ENCODE results near the gene TRAK1. TPM values are rescaled to one million over a fixed set of nuclear protein-coding genes. Genes with fewer than 3 reads are reported as not detected.

The TRAK1 gene
- total RNA-seq, 2 experiments from 2014 or later: 18.3 to 19.1 TPM

DNA sequence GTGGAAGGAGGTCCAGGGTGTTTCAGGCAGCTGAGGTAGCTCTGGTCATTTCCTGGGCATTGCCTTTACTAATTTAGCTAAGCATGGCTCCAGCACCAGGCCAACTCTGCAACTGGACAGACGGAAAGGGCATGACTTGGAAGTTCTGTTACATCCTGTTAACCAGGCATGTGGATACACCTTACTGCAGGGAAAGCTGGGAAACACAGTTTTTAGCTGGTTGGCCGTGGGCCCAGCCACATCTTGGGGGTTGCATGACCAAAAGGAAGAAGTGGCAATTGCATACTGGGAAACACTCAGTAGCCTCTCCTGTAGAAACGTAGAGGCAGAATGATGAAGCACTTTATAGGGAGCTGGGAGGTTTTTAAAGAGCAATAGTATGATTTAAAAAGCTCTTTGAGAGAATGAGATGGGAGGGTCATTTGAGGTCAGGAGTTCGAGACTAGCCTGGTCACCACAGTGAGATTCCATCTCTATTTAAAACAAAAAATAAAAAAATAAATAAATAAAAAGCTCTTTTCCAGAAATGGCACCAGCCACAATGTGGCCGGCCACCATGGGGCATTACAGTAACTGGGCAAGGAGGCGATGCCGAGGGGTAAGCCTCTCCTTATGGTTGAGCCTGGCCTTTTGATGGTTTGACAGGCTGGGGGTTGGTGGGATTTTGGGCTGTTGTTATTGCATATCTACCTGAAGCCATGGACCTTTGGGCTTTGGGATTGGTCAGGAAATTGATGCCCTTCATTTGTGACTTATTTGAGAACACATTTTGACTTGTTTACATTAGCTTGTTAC is 28.6 kb downstream of the TRAK1 start:
- no peak overlapping the region for H3K4me3 Mint-ChIP-seq
- peaks cover 22% of the 10 kb centered on the region for H3K4me1 Mint-ChIP-seq (ENCODE audit: low read depth)
- H3K36me3 Mint-ChIP-seq (ENCODE audit: low read depth): peaks cover 4% of the 10 kb centered on the region
- no peaks in the 10 kb centered on the region for H3K9me3 Mint-ChIP-seq
- CTCF ChIA-PET: interaction anchor here (0.6 to 4.7 kb wide), 5 partner anchors 9 to 108 kb away, joined by 3 to 56 read pairs (median 5); no protein-coding TSS in a partner anchor
- H3K27me3 Mint-ChIP-seq (ENCODE audit: low read depth): no peaks in the 10 kb centered on the region
- DNase-seq: no peak
- H3K27ac Mint-ChIP-seq: no peak overlapping the region
- intact Hi-C loops (cut with micrococcal nuclease): no loop called here

DNA sequence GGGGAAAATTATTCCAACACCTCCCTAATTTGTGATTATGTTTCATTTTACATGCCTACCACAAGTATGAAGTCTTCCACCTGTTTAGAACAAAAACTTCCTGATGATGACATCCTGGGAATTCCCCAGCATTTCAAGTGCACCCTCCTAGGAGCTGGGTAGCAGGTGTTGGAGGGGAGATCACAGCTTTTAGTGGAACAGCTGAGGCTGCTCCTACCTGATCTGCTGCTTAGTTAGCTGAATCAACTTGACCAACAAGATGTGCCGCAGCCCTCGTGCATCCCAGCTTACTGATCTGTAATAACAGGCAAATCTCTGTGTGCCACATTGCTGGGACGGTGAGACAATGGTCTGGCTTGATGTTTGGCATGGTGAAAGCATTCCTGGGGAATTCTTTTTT is 29.7 kb downstream of the TRAK1 start:
- peaks cover 10% of the 10 kb centered on the region for H3K36me3 Mint-ChIP-seq (ENCODE audit: low read depth)
- H3K27me3 Mint-ChIP-seq (ENCODE audit: low read depth): no peaks in the 10 kb centered on the region
- H3K4me1 Mint-ChIP-seq (ENCODE audit: low read depth): peaks cover 22% of the 10 kb centered on the region
- intact Hi-C loops (cut with micrococcal nuclease): no loop called here
- no peak overlapping the region for H3K4me3 Mint-ChIP-seq
- DNase-seq: no peak
- no peaks in the 10 kb centered on the region for H3K9me3 Mint-ChIP-seq
- peak overlapping the region; percentile 14 for H3K27ac Mint-ChIP-seq
- CTCF ChIA-PET: interaction anchor here (4.7 kb wide), 1 partner anchor 70 kb away, joined by 56 read pairs; no protein-coding TSS in a partner anchor

DNA sequence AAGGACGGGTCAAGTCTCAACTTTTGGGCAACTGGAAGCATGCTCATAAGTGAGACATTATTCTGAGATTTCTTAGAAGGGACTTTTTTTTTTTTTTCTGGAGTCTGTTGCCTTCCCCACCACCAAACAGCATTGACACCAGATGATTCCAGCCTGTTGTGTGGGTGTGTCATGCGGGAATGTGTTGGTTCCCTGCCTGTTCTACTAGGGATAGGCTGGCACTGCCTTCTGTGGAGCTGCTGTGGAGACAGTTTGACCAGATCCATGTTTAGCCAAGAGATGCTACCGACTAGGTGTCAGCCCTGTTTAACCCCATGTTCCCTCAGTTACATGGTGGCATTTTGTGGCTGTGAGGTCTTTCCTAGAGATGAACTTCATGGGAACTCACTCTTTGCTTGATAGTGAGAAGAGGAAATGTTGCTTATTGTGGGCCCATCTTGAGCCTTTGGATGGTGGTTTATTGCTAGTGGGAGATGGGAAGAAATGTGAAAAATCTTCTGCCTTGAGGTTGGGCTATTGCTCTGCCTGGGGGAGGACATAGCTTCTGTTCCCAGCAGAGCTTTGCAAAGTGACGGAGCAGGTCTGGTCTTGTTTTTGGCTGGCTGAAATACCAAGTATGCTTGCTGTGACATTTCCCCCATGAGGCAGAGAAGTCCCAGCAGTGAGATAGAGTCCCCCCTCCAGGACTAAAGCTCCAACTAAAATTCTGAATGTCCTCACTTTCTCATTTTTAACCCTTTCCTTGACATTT is 31.3 kb downstream of the TRAK1 start:
- intact Hi-C loops (cut with micrococcal nuclease): no loop called here
- no peak for DNase-seq
- Mint-ChIP-seq H3K4me3 (no peak overlapping the region), H3K27ac (no peak overlapping the region), H3K9me3 (no peaks in the 10 kb centered on the region), H3K36me3 (ENCODE audit: low read depth) (peaks cover 13% of the 10 kb centered on the region), H3K4me1 (ENCODE audit: low read depth) (peaks cover 22% of the 10 kb centered on the region), H3K27me3 (ENCODE audit: low read depth) (no peaks in the 10 kb centered on the region)
- CTCF ChIA-PET: no interaction called here

- CTCF ChIA-PET: no interaction called here
- intact Hi-C loops (cut with micrococcal nuclease): no loop called here
- Mint-ChIP-seq H3K36me3 (ENCODE audit: low read depth) (peaks cover 13% of the 10 kb centered on the region), H3K9me3 (no peaks in the 10 kb centered on the region), H3K27me3 (ENCODE audit: low read depth) (no peaks in the 10 kb centered on the region), H3K4me3 (no peak overlapping the region), H3K4me1 (ENCODE audit: low read depth) (peaks cover 22% of the 10 kb centered on the region), H3K27ac (no peak overlapping the region)
- no peak for DNase-seq
Measured at GRCh38 chr3:42123012-42123581, 31.9 kb downstream of the TRAK1 start.

DNA sequence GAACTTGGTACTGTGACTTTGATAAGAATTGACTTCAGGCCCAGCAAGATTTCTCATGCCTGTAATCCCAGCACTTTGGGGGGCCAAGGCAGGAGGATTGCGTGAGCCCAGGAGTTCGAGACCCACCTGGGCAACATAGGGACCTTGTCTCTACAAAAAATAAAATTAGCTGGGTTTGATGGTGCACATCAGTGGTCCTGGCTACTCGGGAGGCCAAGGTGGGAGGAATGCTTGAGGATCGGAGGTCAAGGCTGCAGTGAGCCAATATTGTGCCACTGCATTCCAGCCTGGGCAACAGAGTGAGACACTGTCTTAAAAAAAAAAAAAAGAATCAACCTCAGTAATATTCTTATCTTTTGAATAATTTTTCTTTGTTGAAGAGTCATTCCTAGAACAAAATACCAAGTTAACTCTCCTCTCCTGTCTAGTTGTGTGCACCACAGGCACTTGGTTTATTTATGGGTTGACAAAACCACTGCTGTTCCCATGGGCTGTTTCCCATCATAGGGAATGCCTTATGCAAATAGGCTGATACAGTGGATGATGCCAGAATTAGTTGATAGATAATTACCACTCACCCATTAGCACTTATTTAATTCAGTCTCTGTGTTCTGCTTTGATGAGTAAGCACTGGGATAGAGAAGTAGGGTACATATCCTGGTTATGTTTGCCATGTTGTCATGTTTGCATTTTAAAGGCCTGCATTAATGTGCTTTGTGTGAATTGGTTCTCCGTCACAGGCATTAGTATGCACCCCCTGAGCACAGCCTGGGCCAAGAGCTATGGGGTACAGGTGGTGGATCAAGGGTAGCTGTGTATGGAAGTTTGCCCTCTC is 32.9 kb downstream of the TRAK1 start:
- intact Hi-C loops (cut with micrococcal nuclease): no loop called here
- Mint-ChIP-seq H3K9me3 (no peaks in the 10 kb centered on the region), H3K36me3 (ENCODE audit: low read depth) (peaks cover 13% of the 10 kb centered on the region), H3K27me3 (ENCODE audit: low read depth) (no peaks in the 10 kb centered on the region), H3K4me3 (no peak overlapping the region), H3K27ac (no peak overlapping the region), H3K4me1 (ENCODE audit: low read depth) (peaks cover 17% of the 10 kb centered on the region)
- DNase-seq: no peak
- CTCF ChIA-PET: interaction anchor here (0.9 to 1.1 kb wide), 2 partner anchors 56 to 67 kb away, joined by 3 to 5 read pairs; no protein-coding TSS in a partner anchor

GRCh38 chr3:42127226-42127625 is 36.1 kb downstream of the TRAK1 start:
- Mint-ChIP-seq H3K27me3 (ENCODE audit: low read depth) (no peaks in the 10 kb centered on the region), H3K4me3 (no peak overlapping the region), H3K9me3 (no peaks in the 10 kb centered on the region), H3K36me3 (ENCODE audit: low read depth) (peaks cover 16% of the 10 kb centered on the region), H3K4me1 (ENCODE audit: low read depth) (peaks cover 10% of the 10 kb centered on the region), H3K27ac (no peak overlapping the region)
- intact Hi-C loops (cut with micrococcal nuclease): no loop called here
- DNase-seq: no peak
- CTCF ChIA-PET: no interaction called here

GRCh38 chr3:42128526-42128925 is 37.4 kb downstream of the TRAK1 start:
- Mint-ChIP-seq H3K4me1 (ENCODE audit: low read depth) (peaks cover 3% of the 10 kb centered on the region), H3K27ac (no peak overlapping the region), H3K36me3 (ENCODE audit: low read depth) (peaks cover 16% of the 10 kb centered on the region), H3K4me3 (no peak overlapping the region), H3K9me3 (no peaks in the 10 kb centered on the region), H3K27me3 (ENCODE audit: low read depth) (no peaks in the 10 kb centered on the region)
- CTCF ChIA-PET: no interaction called here
- no peak for DNase-seq
- intact Hi-C loops (cut with micrococcal nuclease): no loop called here

DNA sequence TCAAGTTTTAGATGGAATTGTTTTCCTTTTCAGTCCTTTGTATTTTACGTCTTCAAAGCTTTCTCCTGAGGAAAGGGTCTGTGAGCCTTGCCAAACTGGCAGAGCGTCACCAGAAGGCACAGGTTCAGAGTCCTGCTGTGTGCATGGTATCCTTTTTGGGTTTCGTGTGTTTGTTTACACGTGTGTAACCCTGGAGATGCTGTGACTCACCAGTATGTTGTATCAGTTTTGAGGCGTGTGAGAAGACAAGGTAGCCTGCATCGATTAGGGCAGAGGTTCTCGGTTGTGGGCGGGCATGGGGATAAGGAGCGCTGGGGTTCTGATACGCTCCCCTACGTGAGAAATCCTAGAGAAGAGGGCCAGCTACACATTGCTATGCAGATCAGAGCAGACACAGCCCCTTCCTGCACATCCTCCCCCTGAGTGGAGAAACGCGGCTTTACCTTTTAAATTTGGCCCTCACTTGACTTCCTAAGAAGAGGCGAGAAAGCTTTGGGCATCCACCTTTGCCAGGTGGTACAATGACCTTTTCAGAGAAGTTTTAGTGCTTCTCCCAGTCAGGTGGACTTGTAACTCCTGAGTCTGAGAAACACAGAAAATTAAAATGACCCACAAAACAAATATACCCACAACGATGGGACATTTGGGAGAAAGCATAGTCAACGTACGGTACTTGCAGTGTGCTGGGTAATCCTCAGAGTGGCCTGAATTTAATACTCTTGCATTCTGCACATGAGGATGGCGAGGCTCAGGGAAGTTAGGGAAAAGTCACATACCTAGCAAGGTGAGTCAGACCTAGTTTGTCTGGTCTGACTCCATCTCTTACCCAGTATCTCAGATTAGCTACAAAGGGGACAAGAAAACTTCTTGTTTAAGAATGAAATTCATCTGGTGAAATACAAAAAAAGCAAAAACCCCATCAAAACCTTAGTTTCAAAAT is 38.1 kb downstream of the TRAK1 start:
- DNase-seq: no peak
- no peaks in the 10 kb centered on the region for H3K9me3 Mint-ChIP-seq
- H3K27ac Mint-ChIP-seq: no peak overlapping the region
- H3K4me3 Mint-ChIP-seq: no peak overlapping the region
- no peaks in the 10 kb centered on the region for H3K27me3 Mint-ChIP-seq (ENCODE audit: low read depth)
- CTCF ChIA-PET: no interaction called here
- intact Hi-C loops (cut with micrococcal nuclease): no loop called here
- H3K4me1 Mint-ChIP-seq (ENCODE audit: low read depth): peaks cover 3% of the 10 kb centered on the region
- H3K36me3 Mint-ChIP-seq (ENCODE audit: low read depth): peaks cover 16% of the 10 kb centered on the region

- intact Hi-C loops (cut with micrococcal nuclease): no loop called here
- H3K4me3 Mint-ChIP-seq: no peak overlapping the region
- H3K36me3 Mint-ChIP-seq (ENCODE audit: low read depth): peaks cover 11% of the 10 kb centered on the region
- H3K27ac Mint-ChIP-seq: no peak overlapping the region
- CTCF ChIA-PET: no interaction called here
- no peaks in the 10 kb centered on the region for H3K27me3 Mint-ChIP-seq (ENCODE audit: low read depth)
- H3K4me1 Mint-ChIP-seq (ENCODE audit: low read depth): peaks cover 3% of the 10 kb centered on the region
- no peaks in the 10 kb centered on the region for H3K9me3 Mint-ChIP-seq
- no peak for DNase-seq
Measured at GRCh38 chr3:42130007-42130328, 38.8 kb downstream of the TRAK1 start.

GRCh38 chr3:42130329-42131070 is 39.3 kb downstream of the TRAK1 start:
- Mint-ChIP-seq H3K36me3 (ENCODE audit: low read depth) (peaks cover 7% of the 10 kb centered on the region), H3K4me3 (no peak overlapping the region), H3K4me1 (ENCODE audit: low read depth) (peaks cover 3% of the 10 kb centered on the region), H3K9me3 (no peaks in the 10 kb centered on the region), H3K27me3 (ENCODE audit: low read depth) (no peaks in the 10 kb centered on the region), H3K27ac (no peak overlapping the region)
- CTCF ChIA-PET: interaction anchor here (1.1 kb wide), 1 partner anchor 61 kb away, joined by 3 read pairs; no protein-coding TSS in a partner anchor
- intact Hi-C loops (cut with micrococcal nuclease): no loop called here
- no peak for DNase-seq

All from activated naive CD4-positive, alpha-beta T cell treated with anti-CD3 and anti-CD28 coated beads for 36 hours (primary cell).